ENCODE data around the gene HMGA1.

GRCh38 chr6:34226066-34226465 lies 10.6 kb upstream of the HMGA1 start:
- TF ChIP-seq CTCF (IDR thresholded peaks at IDR 0.05; ENCODE audit: poor library complexity, severe bottlenecking) (no peak), POLR2AphosphoS5 (IDR thresholded peaks at IDR 0.05) (no peak), SMC3 (conservative IDR thresholded peaks at IDR 0.05; ENCODE audit: poor library complexity) (no peak), RAD21 (conservative IDR thresholded peaks at IDR 0.05) (no peak), REST (IDR thresholded peaks at IDR 0.05; ENCODE audit: borderline replicate concordance) (no peak), EZH2 (IDR thresholded peaks at IDR 0.05; ENCODE audit: borderline replicate concordance, insufficient read depth, low read length, poor library complexity, severe bottlenecking) (no peak), TAF1 (IDR thresholded peaks at IDR 0.05; ENCODE audit: low read depth) (no peak), MXI1 (conservative IDR thresholded peaks at IDR 0.05; ENCODE audit: poor library complexity, severe bottlenecking) (no peak)
